ENCODE results near the gene PML. TPM values are rescaled to one million over a fixed set of nuclear protein-coding genes. Genes with fewer than 3 reads are reported as not detected.

The PML gene
- total and polyA plus RNA-seq, 9 of the 15 experiments (the other 6 are each of a cell fraction or from before 2014, with no cell fraction given): 5.0 to 50.7 (median 10.1) TPM

- peak; percentile 15 for TF ChIP-seq GTF3C2 (IDR thresholded peaks at IDR 0.05; ENCODE audit: borderline replicate concordance, extremely low read depth, insufficient read length)
- no peak for TF ChIP-seq ZNF507 (tag; conservative IDR thresholded peaks at IDR 0.05)
- TF ChIP-seq KAT8 (IDR thresholded peaks at IDR 0.05; ENCODE audit: low read depth): no peak
- no peak for TF ChIP-seq TOE1 (IDR thresholded peaks at IDR 0.05; ENCODE audit: borderline replicate concordance)
- TF ChIP-seq TOE1 (CRISPR knock-in tag; IDR thresholded peaks at IDR 0.05; ENCODE audit: borderline replicate concordance, low read depth): no peak
- no peak for TF ChIP-seq ZNF212 (CRISPR knock-in tag; IDR thresholded peaks at IDR 0.05)
- no peak for TF ChIP-seq SMARCB1 (IDR thresholded peaks at IDR 0.05; ENCODE audit: insufficient read length, low read depth)
- no peak for TF ChIP-seq ZNF140 (CRISPR knock-in tag; IDR thresholded peaks at IDR 0.05)
Measured at GRCh38 chr15:73945130-73945508, 49.4 kb upstream of the PML start (continued).

Data from K562 (cell line).